ENCODE data around the gene RNASE7. TPM values are rescaled to one million over a fixed set of nuclear protein-coding genes. Genes with fewer than 3 reads are reported as not detected.
"Not testable (repeated sequence)": the region's sequence is repeated elsewhere in the genome, so short reads cannot be mapped to it uniquely, and the experiment has no call there.

The RNASE7 gene
- total RNA-seq, 2 experiments from 2014 or later: not detected

- no peaks in the 10 kb centered on the region for H3K4me1 Mint-ChIP-seq (ENCODE audit: low read depth)
- TF ChIP-seq, protein P1, sequence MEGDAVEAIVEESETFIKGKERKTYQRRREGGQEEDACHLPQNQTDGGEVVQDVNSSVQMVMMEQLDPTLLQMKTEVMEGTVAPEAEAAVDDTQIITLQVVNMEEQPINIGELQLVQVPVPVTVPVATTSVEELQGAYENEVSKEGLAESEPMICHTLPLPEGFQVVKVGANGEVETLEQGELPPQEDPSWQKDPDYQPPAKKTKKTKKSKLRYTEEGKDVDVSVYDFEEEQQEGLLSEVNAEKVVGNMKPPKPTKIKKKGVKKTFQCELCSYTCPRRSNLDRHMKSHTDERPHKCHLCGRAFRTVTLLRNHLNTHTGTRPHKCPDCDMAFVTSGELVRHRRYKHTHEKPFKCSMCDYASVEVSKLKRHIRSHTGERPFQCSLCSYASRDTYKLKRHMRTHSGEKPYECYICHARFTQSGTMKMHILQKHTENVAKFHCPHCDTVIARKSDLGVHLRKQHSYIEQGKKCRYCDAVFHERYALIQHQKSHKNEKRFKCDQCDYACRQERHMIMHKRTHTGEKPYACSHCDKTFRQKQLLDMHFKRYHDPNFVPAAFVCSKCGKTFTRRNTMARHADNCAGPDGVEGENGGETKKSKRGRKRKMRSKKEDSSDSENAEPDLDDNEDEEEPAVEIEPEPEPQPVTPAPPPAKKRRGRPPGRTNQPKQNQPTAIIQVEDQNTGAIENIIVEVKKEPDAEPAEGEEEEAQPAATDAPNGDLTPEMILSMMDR (IDR thresholded peaks at IDR 0.05): no peak
- ATAC-seq (ENCODE audit: poor library complexity): no peak
- H3K9me3 Mint-ChIP-seq: no peaks in the 10 kb centered on the region
- no peak for DNase-seq
- POLR2A ChIA-PET: interaction anchor here (1.3 to 2.8 kb wide), 2 partner anchors 24 to 54 kb away, joined by 3 to 22 read pairs; no protein-coding TSS in a partner anchor
- peaks cover 5% of the 10 kb centered on the region for H3K4me1 ChIP-seq (ENCODE audit: insufficient read depth, low read length)
- H3K4me3 Mint-ChIP-seq: no peak overlapping the region
- H3K27ac ChIP-seq (ENCODE audit: low read depth in 1 of 2, low read length in 2 of 2): no peak overlapping the region
- H3K27ac Mint-ChIP-seq: no peak overlapping the region
- no peaks in the 10 kb centered on the region for H3K9me3 ChIP-seq (ENCODE audit: control insufficient read depth in 1 of 2, insufficient read depth in 1 of 2, low read length in 2 of 2)
- intact Hi-C loops (cut with DNase I, micrococcal nuclease): no loop called here
- H3K36me3 ChIP-seq (ENCODE audit: insufficient read depth, low read length): no peaks in the 10 kb centered on the region
- H3K27me3 Mint-ChIP-seq: peaks cover 10% of the 10 kb centered on the region
- CTCF ChIA-PET: interaction anchor here (1.7 to 3.0 kb wide), 4 partner anchors 20 to 54 kb away, joined by 7 to 58 read pairs (median 8); no protein-coding TSS in a partner anchor
- no peak overlapping the region for H3K4me3 ChIP-seq (ENCODE audit: low read length)
- H3K27me3 ChIP-seq (ENCODE audit: control insufficient read depth in 1 of 2, insufficient read depth in 2 of 2, low read length in 2 of 2): peaks cover 0 to 3% of the 10 kb centered on the region in 2 experiments
- no peaks in the 10 kb centered on the region for H3K36me3 Mint-ChIP-seq (ENCODE audit: low read depth)
These were observed 3.4 kb upstream of the RNASE7 start for GRCh38 chr14:21038441-21039422.

DNA sequence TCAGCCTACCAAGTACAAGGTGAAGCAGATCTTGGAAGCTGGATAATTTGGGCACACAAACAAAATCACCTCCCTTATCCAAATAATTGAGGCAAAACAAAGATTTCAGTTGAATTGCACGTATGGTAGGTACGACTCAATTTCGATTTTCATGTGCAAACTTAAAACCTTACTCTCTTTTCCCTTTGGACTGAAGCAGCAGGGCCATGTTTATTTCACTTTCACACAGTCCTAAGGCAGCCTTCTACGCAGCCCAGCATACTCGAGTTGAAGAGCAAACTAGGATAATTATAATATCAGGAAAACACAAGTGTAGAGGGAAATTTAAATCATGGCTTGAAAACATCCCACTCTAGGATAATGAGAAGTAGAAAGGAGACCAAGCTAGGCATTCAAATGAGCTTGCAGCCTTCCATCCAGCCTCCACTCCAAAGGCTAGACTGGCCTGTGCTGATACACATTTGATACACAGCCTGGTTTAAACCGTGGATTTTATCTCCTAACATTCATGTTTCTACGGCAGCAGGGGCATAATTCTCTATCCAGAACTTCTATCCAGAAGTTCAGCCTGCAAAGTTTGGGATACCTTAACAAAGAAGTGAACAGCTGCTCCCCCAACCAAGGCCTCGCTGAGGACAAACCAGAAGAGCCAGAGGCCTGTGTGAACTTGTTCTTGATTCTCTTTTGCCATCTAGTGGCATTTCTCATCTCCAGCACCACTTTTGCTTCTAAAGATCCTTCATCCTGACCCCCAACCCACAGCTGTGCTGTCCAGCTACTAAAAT is 2.4 kb upstream of the RNASE7 start:
- Mint-ChIP-seq H3K27ac (no peak overlapping the region), H3K27me3 (peaks cover 10% of the 10 kb centered on the region), H3K4me3 (no peak overlapping the region), H3K36me3 (ENCODE audit: low read depth) (no peaks in the 10 kb centered on the region), H3K4me1 (ENCODE audit: low read depth) (peaks cover 8% of the 10 kb centered on the region), H3K9me3 (no peaks in the 10 kb centered on the region)
- no peaks in the 10 kb centered on the region for H3K9me3 ChIP-seq (ENCODE audit: control insufficient read depth in 1 of 2, insufficient read depth in 1 of 2, low read length in 2 of 2)
- ChIA-PET POLR2A (interaction anchor here (1.2 to 2.8 kb wide), 3 partner anchors 25 to 53 kb away, joined by 3 to 22 read pairs (median 3); no protein-coding TSS in a partner anchor), CTCF (interaction anchor here (0.7 to 3.0 kb wide), 12 partner anchors 14 to 83 kb away, joined by 3 to 58 read pairs (median 5); partner anchors contain the start of genes NDRG2 and TMEM253)
- TF ChIP-seq, protein P1 (IDR thresholded peaks at IDR 0.05): peak; percentile 68
- ATAC-seq (ENCODE audit: poor library complexity) (peak; percentile 73), DNase-seq (peak in 6 of 14 experiments; percentile 10 to 73 (median 54))
- peaks cover 13% of the 10 kb centered on the region for H3K4me1 ChIP-seq (ENCODE audit: insufficient read depth, low read length)
- intact Hi-C loops (cut with DNase I, micrococcal nuclease): loop anchor here (1.0 kb wide), 1 partner anchor 25 kb away; no protein-coding TSS in a partner anchor
- H3K27me3 ChIP-seq (ENCODE audit: control insufficient read depth in 1 of 2, insufficient read depth in 2 of 2, low read length in 2 of 2): peaks cover 0 to 3% of the 10 kb centered on the region in 2 experiments
- no peaks in the 10 kb centered on the region for H3K36me3 ChIP-seq (ENCODE audit: insufficient read depth, low read length)
- no peak overlapping the region for H3K27ac ChIP-seq (ENCODE audit: low read depth in 1 of 2, low read length in 2 of 2)
- H3K4me3 ChIP-seq (ENCODE audit: low read length): no peak overlapping the region

DNA sequence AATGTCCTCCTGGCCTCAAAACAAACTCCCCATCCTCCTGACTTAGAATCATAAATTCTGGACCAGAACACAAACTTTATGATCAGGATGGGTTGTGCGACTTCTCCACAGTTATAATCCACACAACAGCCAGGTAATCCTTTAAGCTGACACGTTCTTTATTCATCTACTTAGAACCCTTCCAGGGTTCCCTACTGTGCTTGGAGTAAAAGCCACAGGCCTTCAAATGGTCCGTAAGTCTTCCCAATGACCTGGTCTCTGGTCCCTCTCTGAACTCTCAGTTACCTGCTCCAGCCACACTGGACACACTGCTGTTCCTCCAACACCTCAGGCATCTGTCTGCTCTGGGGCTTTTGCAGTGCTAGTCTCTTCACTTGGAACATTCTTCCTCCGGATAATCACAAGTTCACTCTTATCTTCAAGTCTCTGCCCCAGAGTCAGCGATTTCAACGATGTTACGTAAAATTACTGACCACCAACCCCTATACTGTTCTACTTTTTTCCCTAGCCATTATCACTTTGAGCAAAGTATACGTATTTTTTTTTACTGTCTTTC is 1.7 kb upstream of the RNASE7 start:
- DNase-seq: no peak
- Histone ChIP-seq H3K4me1 (ENCODE audit: insufficient read depth, low read length) (peaks cover 15% of the 10 kb centered on the region), H3K27ac (ENCODE audit: low read depth in 1 of 2, low read length in 2 of 2) (no peak overlapping the region), H3K27me3 (ENCODE audit: control insufficient read depth in 1 of 2, insufficient read depth in 2 of 2, low read length in 2 of 2) (no peaks in the 10 kb centered on the region), H3K4me3 (ENCODE audit: low read length) (no peak overlapping the region), H3K36me3 (ENCODE audit: insufficient read depth, low read length) (no peaks in the 10 kb centered on the region), H3K9me3 (ENCODE audit: control insufficient read depth in 1 of 2, insufficient read depth in 1 of 2, low read length in 2 of 2) (no peaks in the 10 kb centered on the region)
- TF ChIP-seq, protein P1 (IDR thresholded peaks at IDR 0.05): no peak
- H3K27me3 Mint-ChIP-seq: peaks cover 10% of the 10 kb centered on the region
- ATAC-seq (ENCODE audit: poor library complexity): no peak
- POLR2A ChIA-PET: interaction anchor here (1.2 to 2.8 kb wide), 2 partner anchors 25 to 28 kb away, joined by 3 to 22 read pairs; no protein-coding TSS in a partner anchor
- no peak overlapping the region for H3K4me3 Mint-ChIP-seq
- no peaks in the 10 kb centered on the region for H3K9me3 Mint-ChIP-seq
- peaks cover 11% of the 10 kb centered on the region for H3K4me1 Mint-ChIP-seq (ENCODE audit: low read depth)
- no peaks in the 10 kb centered on the region for H3K36me3 Mint-ChIP-seq (ENCODE audit: low read depth)
- no peak overlapping the region for H3K27ac Mint-ChIP-seq
- intact Hi-C loops (cut with DNase I, micrococcal nuclease): loop anchor here (1.0 kb wide), 1 partner anchor 26 kb away; no protein-coding TSS in a partner anchor
- CTCF ChIA-PET: interaction anchor here (0.7 to 3.0 kb wide), 12 partner anchors 14 to 83 kb away, joined by 3 to 58 read pairs (median 5); partner anchors contain the start of genes NDRG2 and TMEM253

GRCh38 chr14:21040941-21041340 is 1.2 kb upstream of the RNASE7 start:
- DNase-seq; H3K4me3 Mint-ChIP-seq; H3K36me3 ChIP-seq (ENCODE audit: insufficient read depth, low read length); H3K27ac Mint-ChIP-seq; H3K27ac ChIP-seq (ENCODE audit: low read depth in 1 of 2, low read length in 2 of 2); H3K4me3 ChIP-seq (ENCODE audit: low read length); H3K9me3 Mint-ChIP-seq; H3K36me3 Mint-ChIP-seq (ENCODE audit: low read depth); H3K9me3 ChIP-seq (ENCODE audit: control insufficient read depth in 1 of 2, insufficient read depth in 1 of 2, low read length in 2 of 2); H3K27me3 Mint-ChIP-seq; ATAC-seq (ENCODE audit: poor library complexity); H3K27me3 ChIP-seq (ENCODE audit: control insufficient read depth in 1 of 2, insufficient read depth in 2 of 2, low read length in 2 of 2): not testable (repeated sequence)
- ChIA-PET POLR2A (interaction anchor here (1.2 to 2.8 kb wide), 2 partner anchors 26 to 28 kb away, joined by 3 to 22 read pairs; no protein-coding TSS in a partner anchor), CTCF (interaction anchor here (0.7 to 3.0 kb wide), 7 partner anchors 15 to 82 kb away, joined by 3 to 58 read pairs (median 7); partner anchors contain the start of gene NDRG2)
- peaks cover 11% of the 10 kb centered on the region for H3K4me1 Mint-ChIP-seq (ENCODE audit: low read depth)
- peaks cover 15% of the 10 kb centered on the region for H3K4me1 ChIP-seq (ENCODE audit: insufficient read depth, low read length)
- intact Hi-C loops (cut with DNase I, micrococcal nuclease): loop anchor here (1.0 kb wide), 1 partner anchor 27 kb away; no protein-coding TSS in a partner anchor
